ENCODE measurements around the gene NRSN1.

- TF ChIP-seq, protein P1, sequence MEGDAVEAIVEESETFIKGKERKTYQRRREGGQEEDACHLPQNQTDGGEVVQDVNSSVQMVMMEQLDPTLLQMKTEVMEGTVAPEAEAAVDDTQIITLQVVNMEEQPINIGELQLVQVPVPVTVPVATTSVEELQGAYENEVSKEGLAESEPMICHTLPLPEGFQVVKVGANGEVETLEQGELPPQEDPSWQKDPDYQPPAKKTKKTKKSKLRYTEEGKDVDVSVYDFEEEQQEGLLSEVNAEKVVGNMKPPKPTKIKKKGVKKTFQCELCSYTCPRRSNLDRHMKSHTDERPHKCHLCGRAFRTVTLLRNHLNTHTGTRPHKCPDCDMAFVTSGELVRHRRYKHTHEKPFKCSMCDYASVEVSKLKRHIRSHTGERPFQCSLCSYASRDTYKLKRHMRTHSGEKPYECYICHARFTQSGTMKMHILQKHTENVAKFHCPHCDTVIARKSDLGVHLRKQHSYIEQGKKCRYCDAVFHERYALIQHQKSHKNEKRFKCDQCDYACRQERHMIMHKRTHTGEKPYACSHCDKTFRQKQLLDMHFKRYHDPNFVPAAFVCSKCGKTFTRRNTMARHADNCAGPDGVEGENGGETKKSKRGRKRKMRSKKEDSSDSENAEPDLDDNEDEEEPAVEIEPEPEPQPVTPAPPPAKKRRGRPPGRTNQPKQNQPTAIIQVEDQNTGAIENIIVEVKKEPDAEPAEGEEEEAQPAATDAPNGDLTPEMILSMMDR (IDR thresholded peaks at IDR 0.05), result no peak
- TF ChIP-seq POLR2A (IDR thresholded peaks at IDR 0.05), result no peak
Observed at GRCh38 chr6:24079076-24079475, 46.9 kb upstream of the NRSN1 start.

All from Peyer's patch (tissue), 4 donors.